GM12878 (cell line): ENCODE results near the gene TRPV5. TPM values are rescaled to one million over a fixed set of nuclear protein-coding genes. Genes with fewer than 3 reads are reported as not detected.

Experiments used
- ATAC-seq: fragments of 200-7000 bp; cut with Tn5 transposase; 3 replicates; pipeline ENCODE4 v1.9.1; 2020; ENCODE audit warnings: mild to moderate bottlenecking, moderate library complexity
- BruUV-seq: library from RNA; stranded (reverse); fragments of 400-500 nt; replicated peaks from 2 replicates; lab custom pipeline; 2021; lab: Mats Ljungman, UMichigan
- CTCF ChIA-PET: fragments of 300-600 bp; sonication (Branson Sonifier 250); formaldehyde crosslinking; extraction: SDS; loops from one replicate; lab custom pipeline; 2021; ENCODE audit warnings: inconsistent platforms; lab: Yijun Ruan, JAX
- POLR2A ChIA-PET: fragments of 350-600 bp; formaldehyde crosslinking; extraction: SDS; loops from one replicate; lab custom pipeline; 2021; ENCODE audit warnings: inconsistent platforms; lab: Charles Lee
- RAD21 ChIA-PET: fragments of 300-600 bp; sonication (Branson Sonifier 250); formaldehyde crosslinking; loops from one replicate; lab custom pipeline; 2023; ENCODE audit warnings: antibody characterized with exemption; ENCODE audit not compliant: unreplicated experiment; lab: Charles Lee
- SMC1A ChIA-PET: fragments of 300-600 bp; sonication (Branson Sonifier 250); formaldehyde crosslinking; loops from one replicate; lab custom pipeline; 2023; ENCODE audit not compliant: unreplicated experiment, uncharacterized antibody; lab: Charles Lee
- DNase-seq: peaks from one replicate; pipeline ENCODE4 v3.0.0-alpha.2; 2011; ENCODE audit warnings: low read depth, low spot score
- FAIRE-seq: peaks from 3 replicates; lab custom pipeline; 2011; peaks lifted over from hg19 to GRCh38; lab: Jason Lieb, UNC
- H2AFZ ChIP-seq: 2 replicates; pipeline ENCODE4 v1.6.0; 2011; ENCODE audit warnings: low read depth, low read length, control low read depth; ENCODE audit not compliant: control insufficient read depth
- H3K27ac ChIP-seq: 2 replicates; pipeline ENCODE4 v1.5.1; 2011; ENCODE audit warnings: control low read depth; ENCODE audit not compliant: control insufficient read depth, insufficient read depth
- H3K27me3 ChIP-seq, 2 experiments: replicated peaks in 1 of 2; 2 replicates each; pipeline versions ENCODE4 v1.6.0 to v1.6.1; 2011; ENCODE audit warnings: low read length in 1 of 2; ENCODE audit not compliant: control insufficient read depth in 2 of 2, insufficient read depth in 2 of 2
- H3K36me3 ChIP-seq, 2 experiments: 2 replicates each; pipeline ENCODE4 v1.5.1; 2011; ENCODE audit warnings: low read length in 1 of 2; ENCODE audit not compliant: control insufficient read depth in 2 of 2, insufficient read depth in 2 of 2
- H3K4me1 ChIP-seq: 2 replicates; pipeline ENCODE4 v1.6.1; 2011; ENCODE audit warnings: mild to moderate bottlenecking, low read length, moderate library complexity, mixed read lengths; ENCODE audit not compliant: control insufficient read depth, insufficient read depth
- H3K4me2 ChIP-seq: 2 replicates; pipeline ENCODE4 v1.6.0; 2011; ENCODE audit warnings: control low read depth; ENCODE audit not compliant: control insufficient read depth, insufficient read depth
- H3K4me3 ChIP-seq: fragments of 200-600 bp; sonication (generic); 2 replicates; pipeline ENCODE4 v1.5.1; 2016
- H3K79me2 ChIP-seq: 2 replicates; pipeline ENCODE4 v1.6.0; 2011; ENCODE audit warnings: low read length; ENCODE audit not compliant: control insufficient read depth, insufficient read depth
- H3K9ac ChIP-seq: 2 replicates; pipeline ENCODE4 v1.8.0; 2011; ENCODE audit warnings: low read length, control low read depth, mixed read lengths; ENCODE audit not compliant: control insufficient read depth, insufficient read depth
- H3K9me3 ChIP-seq: replicated peaks from 3 replicates; pipeline ENCODE4 v1.5.1; 2011; ENCODE audit warnings: mild to moderate bottlenecking, low read length; ENCODE audit not compliant: control insufficient read depth, insufficient read depth
- H4K20me1 ChIP-seq: 2 replicates; pipeline ENCODE4 v1.6.0; 2011; ENCODE audit not compliant: control insufficient read depth, insufficient read depth
- CEBPB ChIP-seq, 2 experiments: fragments of 150-350 bp in 1 of 2; IDR thresholded peaks; 2 replicates each; pipeline ENCODE4 v1.6.1; 2012 to 2014; ENCODE audit warnings: low read depth in 2 of 2, low read length in 2 of 2, borderline replicate concordance in 1 of 2, inconsistent platforms in 1 of 2
- E2F8 ChIP-seq: fragments of 450-650 bp; IDR thresholded peaks from 2 replicates; pipeline ENCODE4 v1.6.1; 2018; ENCODE audit warnings: mild to moderate bottlenecking, low read depth, moderate library complexity; ENCODE audit not compliant: partially characterized antibody
- EZH2 ChIP-seq: IDR thresholded peaks from 2 replicates; pipeline ENCODE4 v1.6.1; 2012; ENCODE audit warnings: low read depth, mild to moderate bottlenecking, control low read depth, inconsistent platforms, low read length, borderline replicate concordance; ENCODE audit not compliant: control insufficient read depth
- FOXK2 ChIP-seq: fragments of 450-650 bp; IDR thresholded peaks from 2 replicates; pipeline ENCODE4 v1.6.1; 2017; ENCODE audit warnings: mild to moderate bottlenecking, moderate library complexity
- IKZF2 ChIP-seq, 2 experiments: fragments of 450-650 bp; IDR thresholded peaks; 2 replicates each; pipeline ENCODE4 v1.6.1; 2017; ENCODE audit warnings: mild to moderate bottlenecking in 2 of 2, moderate library complexity in 2 of 2
- RAD21 ChIP-seq: IDR thresholded peaks from 2 replicates; pipeline ENCODE4 v1.6.1; 2011; ENCODE audit warnings: mild to moderate bottlenecking, low read depth, low read length, moderate library complexity; ENCODE audit not compliant: insufficient read depth
- SMAD5 ChIP-seq: IDR thresholded peaks from 2 replicates; pipeline ENCODE4 v1.6.1; 2016; ENCODE audit warnings: antibody characterized with exemption, low read depth
- SMARCA5 ChIP-seq: fragments of 450-650 bp; IDR thresholded peaks from 2 replicates; pipeline ENCODE4 v1.6.1; 2017; ENCODE audit warnings: mild to moderate bottlenecking
- ZBTB4 ChIP-seq: fragments of 450-650 bp; formaldehyde crosslinking; IDR thresholded peaks from 2 replicates; pipeline ENCODE4 v1.4.0; 2022; ENCODE audit warnings: mild to moderate bottlenecking, moderate library complexity
- WGBS: methylation state at CpG from one replicate; pipeline ENCODE4 v1.1.6; 2016; ENCODE audit warnings: low lambda C conversion rate; ENCODE audit not compliant: insufficient replicate concordance, insufficient coverage; ENCODE audit errors: missing lambda C conversion rate; 5-methylcytosine and 5-hydroxymethylcytosine counted together
- in situ Hi-C: fragments of 300-500 bp; cut with MboI; formaldehyde crosslinking; loops from 9 replicates; pipeline ENCODE4 v1.14.3; 2018; ENCODE audit warnings: mixed read lengths
- intact Hi-C: fragments of 100-400 bp; cut with micrococcal nuclease; formaldehyde crosslinking; loops from one replicate; pipeline ENCODE4 v1.14.2; 2022; ENCODE audit not compliant: unreplicated experiment
- polyA plus RNA-seq, 11 experiments: library from polyadenylated mRNA; depleted of rRNA in 4 of 11; unstranded in 6 of 11; stranded (reverse) in 5 of 11; fragments of >200 nt; fragmentation: Nextera tagmentation in 4 of 11; fragmentation: Illumina TruSeq in 1 of 11; extraction: Ambion mirVana in 4 of 11; extraction: Trizol in 1 of 11; gene quantifications; 1 replicate in 1 of 11; 2 replicates in 10 of 11; pipeline versions ENCODE4 v1.2.1 to v1.2.3, GENCODE V29; 2011 to 2016; ENCODE audit warnings: inconsistent platforms in 2 of 11, missing spikeins in 2 of 11, low read depth in 1 of 11
- total RNA-seq, 4 experiments: library from RNA; depleted of rRNA in 3 of 4; stranded (reverse); fragments of >200 nt in 3 of 4; fragmentation: Illumina TruSeq in 1 of 4; extraction: Trizol in 1 of 4; gene quantifications; 2 replicates each; pipeline versions ENCODE4 v1.2.1 to v1.2.3, GENCODE V29; 2013 to 2021
- TF ChIP-seq, protein P1 (sequence below): fragments of 450-650 bp; IDR thresholded peaks from 2 replicates; pipeline ENCODE4 v1.6.1; 2014; ENCODE audit warnings: mild to moderate bottlenecking
- TF ChIP-seq, protein P2 (sequence below): IDR thresholded peaks from 2 replicates; pipeline ENCODE4 v1.6.1; 2011; ENCODE audit warnings: low read depth, low read length, improper control_type of control experiment, borderline replicate concordance
- TF ChIP-seq, protein P3 (sequence below): IDR thresholded peaks from 2 replicates; pipeline ENCODE4 v1.6.1; 2012; ENCODE audit warnings: low read depth, low read length, improper control_type of control experiment

The TRPV5 gene
- total and polyA plus RNA-seq, 10 of the 15 experiments (the other 5 are each of a cell fraction or from before 2014, with no cell fraction given), result not detected

DNA sequence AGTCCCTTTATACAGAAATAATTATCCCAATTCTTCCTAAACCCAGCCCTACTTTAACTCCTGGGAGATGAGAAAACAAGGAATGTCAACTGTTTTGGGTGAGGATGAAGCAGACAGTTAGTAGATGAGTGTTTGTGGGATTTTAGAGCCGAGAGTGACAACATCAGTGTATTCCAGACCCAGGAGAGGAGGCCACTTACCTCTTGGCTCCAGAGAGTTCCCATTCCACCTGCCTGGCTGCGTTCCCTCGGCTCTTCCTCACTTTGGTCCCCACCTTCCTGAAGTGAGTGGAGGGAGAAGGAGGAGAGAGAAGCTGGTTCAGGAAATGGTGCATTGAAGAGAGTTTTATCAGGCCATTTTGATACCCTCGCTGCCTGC lies 28.0 kb upstream of the TRPV5 start:
- Histone ChIP-seq H2AFZ (no peak overlapping the region), H3K36me3 (no peaks in the 10 kb centered on the region), H3K27ac (no peak overlapping the region), H3K79me2 (no peaks in the 10 kb centered on the region), H3K4me3 (no peak overlapping the region), H3K9ac (no peak overlapping the region), H4K20me1 (no peaks in the 10 kb centered on the region), H3K9me3 (no peaks in the 10 kb centered on the region; the same call in 2 of the 3 replicates), H3K4me2 (no peak overlapping the region), H3K27me3 (no peaks in the 10 kb centered on the region; a peak in 3 of 4 replicates), H3K4me1 (no peaks in the 10 kb centered on the region)
- RAD21 ChIA-PET, result interaction anchor here (1.4 kb wide), 1 partner anchor 81 kb away, joined by 4 read pairs; no protein-coding TSS in a partner anchor
- DNase-seq (no peak), FAIRE-seq (no peak), ATAC-seq (no peak)
- 33% methylated on average over 4 of the region's 4 CpGs for WGBS
- intact Hi-C loops, result no loop called here
- BruUV-seq, result no TSS peak
- SMC1A ChIA-PET, result interaction anchor here (1.2 kb wide), 2 partner anchors 79 to 80 kb away, joined by 3 read pairs; no protein-coding TSS in a partner anchor
- POLR2A ChIA-PET, result no interaction called here
- CTCF ChIA-PET, result interaction anchor here (0.7 to 1.4 kb wide), 5 partner anchors 8 to 1187 kb away, joined by 3 to 6 read pairs (median 4); no protein-coding TSS in a partner anchor
- in situ Hi-C loops, result no loop called here
- TF ChIP-seq IKZF2 (IDR thresholded peaks at IDR 0.05) (no peak), SMARCA5 (no peak), SMAD5 (no peak), CEBPB (IDR thresholded peaks at IDR 0.05; ENCODE audit: borderline replicate concordance in 1 of 2, low read depth in 2 of 2, low read length in 2 of 2) (no peak), FOXK2 (no peak), ZBTB4 (CRISPR knock-in tag) (no peak), EZH2 (no peak), RAD21 (no peak), E2F8 (no peak)
- TF ChIP-seq, protein P1, sequence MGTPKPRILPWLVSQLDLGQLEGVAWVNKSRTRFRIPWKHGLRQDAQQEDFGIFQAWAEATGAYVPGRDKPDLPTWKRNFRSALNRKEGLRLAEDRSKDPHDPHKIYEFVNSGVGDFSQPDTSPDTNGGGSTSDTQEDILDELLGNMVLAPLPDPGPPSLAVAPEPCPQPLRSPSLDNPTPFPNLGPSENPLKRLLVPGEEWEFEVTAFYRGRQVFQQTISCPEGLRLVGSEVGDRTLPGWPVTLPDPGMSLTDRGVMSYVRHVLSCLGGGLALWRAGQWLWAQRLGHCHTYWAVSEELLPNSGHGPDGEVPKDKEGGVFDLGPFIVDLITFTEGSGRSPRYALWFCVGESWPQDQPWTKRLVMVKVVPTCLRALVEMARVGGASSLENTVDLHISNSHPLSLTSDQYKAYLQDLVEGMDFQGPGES, result no peak
- TF ChIP-seq, protein P2, sequence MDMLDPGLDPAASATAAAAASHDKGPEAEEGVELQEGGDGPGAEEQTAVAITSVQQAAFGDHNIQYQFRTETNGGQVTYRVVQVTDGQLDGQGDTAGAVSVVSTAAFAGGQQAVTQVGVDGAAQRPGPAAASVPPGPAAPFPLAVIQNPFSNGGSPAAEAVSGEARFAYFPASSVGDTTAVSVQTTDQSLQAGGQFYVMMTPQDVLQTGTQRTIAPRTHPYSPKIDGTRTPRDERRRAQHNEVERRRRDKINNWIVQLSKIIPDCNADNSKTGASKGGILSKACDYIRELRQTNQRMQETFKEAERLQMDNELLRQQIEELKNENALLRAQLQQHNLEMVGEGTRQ, result no peak
- TF ChIP-seq, protein P3, sequence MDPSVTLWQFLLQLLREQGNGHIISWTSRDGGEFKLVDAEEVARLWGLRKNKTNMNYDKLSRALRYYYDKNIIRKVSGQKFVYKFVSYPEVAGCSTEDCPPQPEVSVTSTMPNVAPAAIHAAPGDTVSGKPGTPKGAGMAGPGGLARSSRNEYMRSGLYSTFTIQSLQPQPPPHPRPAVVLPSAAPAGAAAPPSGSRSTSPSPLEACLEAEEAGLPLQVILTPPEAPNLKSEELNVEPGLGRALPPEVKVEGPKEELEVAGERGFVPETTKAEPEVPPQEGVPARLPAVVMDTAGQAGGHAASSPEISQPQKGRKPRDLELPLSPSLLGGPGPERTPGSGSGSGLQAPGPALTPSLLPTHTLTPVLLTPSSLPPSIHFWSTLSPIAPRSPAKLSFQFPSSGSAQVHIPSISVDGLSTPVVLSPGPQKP, result no peak
